HUDEP-2 (cell line): ENCODE results near the gene EFHD2.
"Not testable (repeated sequence)": the region's sequence is repeated elsewhere in the genome, so short reads cannot be mapped to it uniquely, and the experiment has no call there.

Experiments used
- DNase-seq, 76 experiments: peaks; one replicate each; lab custom pipeline; 2025; ENCODE audit not compliant: unreplicated experiment in 76 of 76; lab: John Stamatoyannopoulos, UW

Gene EFHD2

GRCh38 chr1:15471067-15471466 is 61.4 kb downstream of the EFHD2 start:
- not testable (repeated sequence) for DNase-seq

DNA sequence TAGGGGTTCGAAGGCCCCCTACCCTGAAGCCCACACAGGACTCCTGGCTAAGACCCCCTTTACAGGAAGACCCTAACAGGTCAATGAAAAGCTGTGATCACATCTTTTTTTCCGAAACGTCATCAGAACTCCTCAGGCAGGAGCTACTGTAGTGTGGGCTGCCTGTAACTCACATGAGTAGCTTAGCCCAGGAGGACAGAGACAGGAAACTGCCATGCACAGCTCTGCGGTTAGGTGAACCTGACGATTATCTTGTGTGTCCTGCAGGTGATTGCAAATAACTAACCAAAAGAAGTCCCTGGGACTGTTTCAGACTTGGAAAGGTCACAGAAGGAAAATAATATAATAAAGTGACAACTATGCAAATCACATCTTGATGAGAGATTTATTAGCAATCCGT is 62.0 kb downstream of the EFHD2 start:
- not testable (repeated sequence) for DNase-seq

- DNase-seq: no peak
Observed at GRCh38 chr1:15472587-15472986, 62.9 kb downstream of the EFHD2 start.

DNA sequence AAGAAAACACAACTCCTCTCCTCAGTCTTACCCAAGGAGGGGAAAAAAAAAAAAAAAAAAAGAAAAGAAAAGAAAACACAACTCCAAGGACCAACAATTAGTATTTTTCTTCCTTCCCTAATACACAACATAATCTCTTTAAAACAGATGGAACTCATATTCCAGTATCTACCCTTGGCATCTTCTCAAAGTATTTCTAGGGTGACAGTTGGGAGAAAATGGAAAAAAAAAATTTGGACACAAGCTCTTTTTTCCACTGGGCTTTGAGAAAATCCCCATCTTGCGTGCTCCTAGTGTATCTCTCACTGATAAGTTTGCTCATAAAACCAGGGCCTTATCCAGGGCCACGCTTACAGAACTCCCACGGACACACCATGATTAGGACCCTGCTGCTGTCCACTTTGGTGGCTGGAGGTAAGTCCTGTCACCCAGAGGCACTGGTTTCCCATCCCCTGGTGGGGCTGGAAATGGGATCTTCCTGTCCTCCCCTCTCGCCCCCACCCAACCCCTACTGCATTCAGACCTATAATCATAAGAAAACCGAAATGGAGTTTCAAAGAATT is 66.1 kb downstream of the EFHD2 start, which contains the start of gene CELA2B:
Gene CELA2B (plus strand): TSS at position 353 of the 563 bp plus-strand sequence. CDS start 22 bp downstream, at position 375.
- no peak for DNase-seq

DNA sequence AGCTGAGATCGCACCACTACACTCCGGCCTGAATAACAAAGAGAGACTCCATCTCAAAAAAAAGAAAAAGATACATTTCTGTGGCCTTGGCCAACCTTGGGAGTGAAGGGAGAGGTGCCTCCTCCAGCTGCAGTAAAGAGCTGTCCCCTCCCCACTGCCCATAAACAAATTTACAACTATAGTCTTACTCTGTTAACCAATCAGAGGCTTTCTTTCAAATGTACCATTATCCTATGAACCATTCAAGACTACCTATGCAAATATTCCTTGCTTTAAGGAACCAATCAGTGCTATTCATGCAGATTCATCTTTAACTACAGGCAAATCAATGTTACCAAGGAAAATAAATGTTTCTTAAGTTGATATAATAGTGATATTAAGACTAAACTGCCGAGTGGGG is 67.2 kb downstream of the EFHD2 start:
- DNase-seq: no peak

DNA sequence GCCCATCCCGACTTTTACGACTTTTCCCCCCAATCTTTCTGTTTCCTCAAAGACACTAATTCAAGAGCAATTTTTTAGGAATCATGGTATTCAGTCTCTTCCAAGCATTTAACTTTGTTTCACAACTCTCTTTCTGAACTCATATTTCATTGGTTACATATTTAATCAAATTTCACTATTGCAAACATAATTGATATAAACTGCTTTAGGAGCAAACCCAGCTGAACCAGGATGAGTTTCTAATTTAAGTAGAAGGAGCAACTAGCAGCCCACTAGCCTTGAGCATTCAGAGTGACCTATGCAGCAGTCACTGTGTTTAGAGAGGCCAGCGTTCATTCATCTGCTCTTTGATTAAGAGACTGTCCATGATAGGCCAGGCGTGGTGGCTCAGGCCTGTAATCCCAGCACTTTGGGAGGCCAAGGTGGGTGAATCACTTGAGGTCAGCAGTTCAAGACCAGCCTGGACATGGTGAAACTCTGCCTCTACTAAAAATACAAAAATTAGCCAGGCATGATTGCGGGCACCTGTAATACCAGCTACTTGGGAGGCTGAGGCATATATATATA is 68.0 kb downstream of the EFHD2 start:
- DNase-seq: no peak
